Uterus (tissue), 2 donors: Measurements from ENCODE around the gene NFATC1.

ENCODE experiments used
- CTCF ChIP-seq, 4 experiments: fragments of 200-600 bp in 2 of 4; fragments of 450-650 bp in 2 of 4; sonication (generic) in 2 of 4; IDR thresholded peaks; one replicate each; pipeline ENCODE4 v1.5.1; 2016 to 2019; ENCODE audit warnings: antibody characterized with exemption in 4 of 4, mild to moderate bottlenecking in 2 of 4, moderate library complexity in 1 of 4
- POLR2A ChIP-seq, 2 donors: fragments of 450-650 bp; IDR thresholded peaks; one replicate each; pipeline ENCODE4 v1.6.1; 2016; ENCODE audit warnings: antibody characterized with exemption in 2 of 2, mild to moderate bottlenecking in 1 of 2, moderate library complexity in 1 of 2

GRCh38 chr18:79405781-79406575, 10.2 kb downstream of the NFATC1 start:
- no peak for TF ChIP-seq CTCF (IDR thresholded peaks at IDR 0.05)
- TF ChIP-seq POLR2A (IDR thresholded peaks at IDR 0.05) = no peak
